ENCODE measurements around the gene DDR2.

The DDR2 gene

GRCh38 chr1:162670928-162671663 is 38.8 kb downstream of the DDR2 start:
- DNase-seq = no peak

GRCh38 chr1:162671664-162672410 is 39.6 kb downstream of the DDR2 start:
- DNase-seq = no peak

GRCh38 chr1:162672622-162673260 is 40.5 kb downstream of the DDR2 start:
- DNase-seq = no peak

GRCh38 chr1:162674034-162674608 is 41.9 kb downstream of the DDR2 start:
- DNase-seq = no peak

- peak in 1 of 56 donors; percentile 15 for DNase-seq
These were observed 43.8 kb downstream of the DDR2 start for GRCh38 chr1:162676087-162676486.

- no peak for DNase-seq
These were observed 44.5 kb downstream of the DDR2 start for GRCh38 chr1:162676750-162677149.

GRCh38 chr1:162677607-162678371 is 45.5 kb downstream of the DDR2 start:
- no peak for DNase-seq

- DNase-seq = no peak
These were observed 46.2 kb downstream of the DDR2 start for GRCh38 chr1:162678439-162678838.

- no peak for DNase-seq
These were observed 47.0 kb downstream of the DDR2 start for GRCh38 chr1:162679298-162679697.

- DNase-seq = no peak
These were observed 48.3 kb downstream of the DDR2 start for GRCh38 chr1:162680419-162681121.

GRCh38 chr1:162681122-162681436 is 48.8 kb downstream of the DDR2 start:
- no peak for DNase-seq

GRCh38 chr1:162682013-162682419 is 49.8 kb downstream of the DDR2 start:
- no peak for DNase-seq

- no peak for DNase-seq
These were observed 55.6 kb downstream of the DDR2 start for GRCh38 chr1:162687870-162688269.

GRCh38 chr1:162688521-162688920 is 56.3 kb downstream of the DDR2 start:
- no peak for DNase-seq

GRCh38 chr1:162688931-162689330 is 56.7 kb downstream of the DDR2 start:
- no peak for DNase-seq

GRCh38 chr1:162689745-162690671 is 57.7 kb downstream of the DDR2 start:
- no peak for DNase-seq

- DNase-seq = no peak
These were observed 58.6 kb downstream of the DDR2 start for GRCh38 chr1:162690672-162691434.

- DNase-seq = no peak
These were observed 59.8 kb downstream of the DDR2 start for GRCh38 chr1:162691999-162692575.

All from amygdala (tissue), 56 donors.